GM12875 (cell line): ENCODE measurements around the gene RFC2.
"Not testable (repeated sequence)": the region's sequence is repeated elsewhere in the genome, so short reads cannot be mapped to it uniquely, and the experiment has no call there.

Experiments
- H3K4me3 ChIP-seq: one replicate; pipeline ENCODE4 v1.5.1; 2011; ENCODE audit warnings: low read depth, low read length, control low read depth
- TF ChIP-seq, protein P1 (sequence below): IDR thresholded peaks from 2 replicates; pipeline ENCODE4 v1.5.1; 2011; ENCODE audit warnings: low read depth, mild to moderate bottlenecking, control low read depth, inconsistent platforms, low read length, moderate library complexity, borderline replicate concordance; ENCODE audit not compliant: insufficient read depth

Gene RFC2

DNA sequence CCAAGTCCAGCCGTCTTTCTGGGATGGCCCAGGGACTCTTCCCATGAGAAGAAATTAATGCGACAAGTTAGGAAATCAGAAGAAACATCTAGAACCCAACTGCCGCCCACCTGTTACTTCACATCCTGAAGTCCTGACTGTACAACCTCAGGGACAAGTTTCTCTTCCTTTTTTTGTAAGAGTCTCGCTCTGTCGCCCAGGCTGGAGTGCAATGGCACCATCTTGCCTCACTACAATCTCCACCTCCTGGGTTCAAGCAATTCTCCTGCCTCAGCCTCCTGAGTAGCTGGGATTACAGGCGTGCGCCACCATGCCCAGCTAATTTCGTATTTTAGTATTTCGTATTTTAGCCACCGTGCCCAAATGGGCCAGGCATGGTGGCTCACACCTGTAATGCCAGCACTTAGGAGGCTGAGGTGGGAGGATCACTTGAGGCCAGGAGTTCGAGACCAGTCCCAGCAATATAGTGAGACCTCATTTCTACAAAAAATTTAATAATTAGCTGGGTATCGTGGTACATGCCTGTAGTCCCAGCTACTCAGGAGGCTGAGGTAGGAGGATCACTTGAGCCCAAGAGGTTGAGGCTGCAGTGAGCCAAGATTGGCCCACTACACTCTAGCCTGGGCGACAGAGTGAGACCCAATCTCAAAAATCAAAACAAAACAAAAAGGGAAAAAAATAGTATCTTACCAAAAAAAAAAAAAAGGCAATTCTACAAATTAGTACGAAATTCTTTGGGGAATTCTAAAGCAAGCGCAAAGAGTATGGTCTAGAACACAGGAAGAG is 23.6 kb downstream of the RFC2 start:
- TF ChIP-seq, protein P1, sequence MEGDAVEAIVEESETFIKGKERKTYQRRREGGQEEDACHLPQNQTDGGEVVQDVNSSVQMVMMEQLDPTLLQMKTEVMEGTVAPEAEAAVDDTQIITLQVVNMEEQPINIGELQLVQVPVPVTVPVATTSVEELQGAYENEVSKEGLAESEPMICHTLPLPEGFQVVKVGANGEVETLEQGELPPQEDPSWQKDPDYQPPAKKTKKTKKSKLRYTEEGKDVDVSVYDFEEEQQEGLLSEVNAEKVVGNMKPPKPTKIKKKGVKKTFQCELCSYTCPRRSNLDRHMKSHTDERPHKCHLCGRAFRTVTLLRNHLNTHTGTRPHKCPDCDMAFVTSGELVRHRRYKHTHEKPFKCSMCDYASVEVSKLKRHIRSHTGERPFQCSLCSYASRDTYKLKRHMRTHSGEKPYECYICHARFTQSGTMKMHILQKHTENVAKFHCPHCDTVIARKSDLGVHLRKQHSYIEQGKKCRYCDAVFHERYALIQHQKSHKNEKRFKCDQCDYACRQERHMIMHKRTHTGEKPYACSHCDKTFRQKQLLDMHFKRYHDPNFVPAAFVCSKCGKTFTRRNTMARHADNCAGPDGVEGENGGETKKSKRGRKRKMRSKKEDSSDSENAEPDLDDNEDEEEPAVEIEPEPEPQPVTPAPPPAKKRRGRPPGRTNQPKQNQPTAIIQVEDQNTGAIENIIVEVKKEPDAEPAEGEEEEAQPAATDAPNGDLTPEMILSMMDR: no peak
- no peak overlapping the region for H3K4me3 ChIP-seq

DNA sequence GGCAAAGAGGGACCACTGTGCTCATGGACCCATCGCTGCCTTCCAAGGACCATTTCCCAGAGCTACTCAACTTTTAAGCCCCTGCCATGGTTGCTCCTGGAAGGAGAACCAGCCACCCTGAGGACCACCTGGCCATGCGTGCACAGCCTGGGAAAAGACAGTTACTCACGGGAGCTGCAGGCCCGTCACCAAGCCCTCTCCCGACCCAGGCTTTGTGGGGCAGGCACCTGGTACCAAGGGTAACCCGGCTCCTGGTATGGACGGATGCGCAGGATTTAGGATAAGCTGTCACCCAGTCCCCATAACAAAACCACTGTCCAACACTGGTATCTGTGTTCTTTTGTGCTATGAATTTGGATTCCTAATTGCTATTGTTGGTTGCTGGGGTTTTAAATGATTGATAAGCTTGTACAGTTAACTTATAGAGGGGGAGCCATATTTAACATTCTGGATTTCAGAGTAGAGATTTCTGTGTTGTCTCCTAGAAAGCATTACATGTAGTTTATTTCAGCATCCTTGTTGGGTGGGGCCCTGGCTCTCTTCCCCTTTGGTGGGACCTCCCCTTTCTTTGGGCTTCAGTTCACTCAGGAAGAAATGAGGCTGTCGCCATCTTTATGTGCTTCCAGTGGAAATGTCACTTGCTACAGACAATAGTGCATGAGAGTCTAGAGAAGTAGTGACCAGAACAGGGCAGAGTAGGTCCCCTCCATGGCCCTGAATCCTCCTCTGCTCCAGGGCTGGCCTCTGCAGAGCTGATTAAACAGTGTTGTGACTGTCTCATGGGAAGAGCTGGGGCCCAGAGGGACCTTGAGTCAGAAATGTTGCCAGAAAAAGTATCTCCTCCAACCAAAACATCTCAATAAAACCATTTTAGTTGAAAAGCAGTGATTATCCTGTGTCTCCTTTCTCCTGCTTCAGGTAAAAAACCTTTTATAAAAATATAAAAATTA is 25.0 kb downstream of the RFC2 start:
- TF ChIP-seq, protein P1: no peak
- no peak overlapping the region for H3K4me3 ChIP-seq

DNA sequence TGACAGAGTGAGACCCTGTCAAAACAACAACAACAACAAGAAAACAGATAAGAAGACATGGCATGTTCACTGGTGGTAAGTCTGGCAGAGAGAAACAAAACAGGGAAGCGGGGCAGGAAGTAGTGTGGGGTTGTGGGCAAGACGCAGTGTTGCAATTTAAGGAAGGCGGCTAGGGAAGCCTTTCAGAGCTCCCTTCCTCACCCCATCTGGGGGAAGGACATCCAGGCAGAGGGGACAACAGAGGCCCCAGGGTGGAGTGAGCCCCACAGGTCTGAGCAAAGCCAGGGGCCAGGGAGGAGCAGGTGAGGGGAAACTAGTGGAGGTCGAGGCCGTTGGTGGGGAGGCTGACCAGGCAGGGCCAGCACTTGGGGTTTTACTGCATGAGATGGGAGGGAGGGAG is 27.6 kb downstream of the RFC2 start:
- H3K4me3 ChIP-seq: no peak overlapping the region
- TF ChIP-seq, protein P1: no peak

DNA sequence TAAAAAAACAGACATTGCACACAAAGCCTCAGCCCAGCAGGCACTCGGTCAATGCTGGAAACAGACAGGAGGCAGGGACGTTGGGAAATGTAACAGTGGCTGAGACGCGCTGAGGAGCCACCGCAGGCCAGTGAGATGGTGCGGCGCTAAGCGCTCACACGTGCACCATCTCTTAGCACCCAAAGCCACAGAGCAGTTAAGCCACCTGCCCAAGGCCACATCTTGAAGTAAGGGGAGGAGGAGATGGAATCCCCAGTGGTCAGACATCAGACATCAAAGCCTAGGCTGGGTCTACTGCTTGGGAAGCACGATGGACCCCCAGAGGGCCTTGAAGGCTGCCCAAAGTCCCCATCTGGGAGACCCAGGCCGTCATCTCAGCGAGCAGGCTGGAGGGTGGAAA is 28.8 kb downstream of the RFC2 start:
- no peak overlapping the region for H3K4me3 ChIP-seq
- TF ChIP-seq, protein P1: no peak

DNA sequence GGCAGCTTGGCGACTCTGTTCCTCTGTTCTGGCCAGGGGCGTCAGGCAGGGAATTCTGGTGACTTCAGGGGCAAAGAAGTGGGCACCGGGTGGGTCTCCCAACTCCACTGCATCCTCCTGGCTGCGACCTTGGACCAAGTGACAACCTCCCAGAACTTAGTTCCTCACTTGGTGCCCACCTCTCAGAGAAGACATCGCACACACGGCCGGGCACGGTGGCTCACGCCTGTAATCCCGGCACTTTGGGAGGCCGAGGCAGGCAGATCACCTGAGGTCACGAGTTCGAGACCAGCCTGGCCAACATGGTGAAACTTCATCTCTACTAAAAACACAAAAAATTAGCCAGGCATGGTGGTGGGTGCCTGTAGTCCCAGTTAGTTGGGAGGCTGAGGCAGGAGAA is 29.3 kb downstream of the RFC2 start:
- not testable (repeated sequence) for H3K4me3 ChIP-seq

DNA sequence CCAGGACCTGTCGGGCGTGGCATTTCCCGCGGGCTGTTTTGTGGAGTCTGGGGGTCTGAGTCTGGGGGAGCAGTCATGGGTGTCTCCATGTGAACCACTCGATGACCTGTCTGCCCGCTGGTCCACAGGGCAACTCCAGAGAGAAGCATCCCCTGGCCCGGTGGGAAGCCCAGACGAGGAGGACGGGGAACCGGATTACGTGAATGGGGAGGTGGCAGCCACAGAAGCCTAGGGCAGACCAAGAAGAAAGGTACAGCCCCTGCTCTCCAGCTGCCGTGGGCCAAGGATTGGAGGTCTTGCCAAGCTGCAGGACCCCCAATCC is 29.7 kb downstream of the RFC2 start:
- no peak overlapping the region for H3K4me3 ChIP-seq
- TF ChIP-seq, protein P1: no peak

DNA sequence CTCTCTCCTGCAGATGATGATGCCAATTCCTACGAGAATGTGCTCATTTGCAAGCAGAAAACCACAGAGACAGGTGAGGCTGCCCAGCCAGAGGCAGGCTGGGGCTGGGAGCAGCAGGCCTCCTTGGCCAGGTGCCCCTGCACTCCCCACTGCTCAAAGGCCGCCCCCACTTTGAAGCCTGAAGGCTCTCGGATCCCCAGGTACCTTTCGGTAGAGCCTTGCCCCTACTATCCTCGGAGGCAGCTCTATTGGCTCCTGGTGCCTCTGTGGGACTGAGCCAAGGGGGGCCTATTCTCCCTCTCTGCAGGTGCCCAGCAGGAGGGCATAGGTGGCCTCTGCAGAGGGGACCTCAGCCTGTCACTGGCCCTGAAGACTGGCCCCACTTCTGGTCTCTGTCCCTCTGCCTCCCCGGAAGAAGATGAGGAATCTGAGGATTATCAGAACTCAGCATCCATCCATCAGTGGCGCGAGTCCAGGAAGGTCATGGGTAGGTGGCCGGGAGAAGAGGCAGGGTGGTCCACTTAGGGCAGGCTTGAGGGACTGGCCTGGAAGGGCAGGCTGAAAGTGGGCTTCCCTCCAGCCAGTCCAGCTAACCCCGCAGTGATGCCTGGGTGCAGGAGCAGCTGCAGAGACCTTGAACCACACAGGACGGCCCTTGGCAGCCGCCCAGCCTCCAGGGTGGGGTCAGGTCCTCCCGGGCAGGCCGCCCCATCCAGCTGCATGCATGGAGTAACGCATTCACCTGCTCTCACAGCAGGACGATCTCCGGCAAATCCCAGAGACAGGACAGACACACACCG is 30.3 kb downstream of the RFC2 start:
- no peak overlapping the region for H3K4me3 ChIP-seq
- TF ChIP-seq, protein P1: no peak
